DND-41 (cell line): ENCODE data around the gene RFX2.

Source experiments
- CTCF ChIP-seq: IDR thresholded peaks from 2 replicates; pipeline ENCODE4 v1.5.1; 2012; ENCODE audit warnings: borderline replicate concordance, low read length, moderate library complexity, mild to moderate bottlenecking; ENCODE audit not compliant: poor library complexity, severe bottlenecking; ENCODE audit errors: extremely low read depth
- EZH2 ChIP-seq: IDR thresholded peaks from 3 replicates; pipeline ENCODE4 v1.6.1; 2012; ENCODE audit warnings: borderline replicate concordance, low read depth, mild to moderate bottlenecking, moderate library complexity, low read length, inconsistent platforms; ENCODE audit not compliant: severe bottlenecking

GRCh38 chr19:6087074-6087571 is 23.2 kb downstream of the RFX2 start:
- TF ChIP-seq CTCF (no peak), EZH2 (no peak)
